Upper lobe of left lung (tissue), 6 donors: ENCODE data around the gene NIN. TPM values are rescaled to one million over a fixed set of nuclear protein-coding genes. Genes with fewer than 3 reads are reported as not detected.

Source experiments
- ATAC-seq, 2 donors: fragments of 200-7000 bp; cut with Tn5 transposase; one replicate each; pipeline ENCODE4 v1.9.1; 2022; ENCODE audit warnings: mild to moderate bottlenecking in 2 of 2, moderate library complexity in 2 of 2; ENCODE audit not compliant: low FRiP score in 2 of 2
- DNase-seq, 2 donors: peaks; one replicate each; pipeline ENCODE4 v3.0.0-alpha.2; 2019 to 2020
- H3K27ac ChIP-seq, 4 donors: fragments of 200-600 bp; sonication (generic); one replicate each; pipeline ENCODE4 v1.5.1; 2016 to 2019
- H3K27me3 ChIP-seq, 4 donors: fragments of 200-600 bp; sonication (generic); one replicate each; pipeline ENCODE4 v1.5.1; 2017 to 2019
- H3K36me3 ChIP-seq, 4 donors: fragments of 200-600 bp; sonication (generic); one replicate each; pipeline ENCODE4 v1.5.1; 2016 to 2019
- H3K4me1 ChIP-seq, 4 donors: fragments of 200-600 bp; sonication (generic); one replicate each; pipeline ENCODE4 v1.5.1; 2018 to 2019
- H3K4me3 ChIP-seq, 4 donors: fragments of 200-600 bp; sonication (generic); one replicate each; pipeline ENCODE4 v1.5.1; 2017 to 2019; ENCODE audit warnings: mild to moderate bottlenecking in 2 of 4, moderate library complexity in 1 of 4
- H3K9me3 ChIP-seq, 4 donors: fragments of 200-600 bp; sonication (generic); one replicate each; pipeline ENCODE4 v1.5.1; 2018 to 2019
- CTCF ChIP-seq, 6 experiments: fragments of 450-650 bp in 4 of 6; fragments of 200-600 bp in 2 of 6; sonication (generic) in 2 of 6; IDR thresholded peaks; one replicate each; pipeline ENCODE4 v1.5.1; 2016 to 2019; ENCODE audit warnings: antibody characterized with exemption in 6 of 6
- EP300 ChIP-seq, 4 donors: sonication (generic); formaldehyde crosslinking; IDR thresholded peaks; one replicate each; pipeline ENCODE4 v1.5.1; 2017; ENCODE audit warnings: antibody characterized with exemption in 4 of 4, control low read depth in 2 of 4
- POLR2A ChIP-seq, 4 donors: fragments of 450-650 bp; IDR thresholded peaks; one replicate each; pipeline ENCODE4 v1.5.1; 2016 to 2017; ENCODE audit warnings: antibody characterized with exemption in 4 of 4, mild to moderate bottlenecking in 2 of 4
- POLR2AphosphoS5 ChIP-seq, 2 donors: sonication (generic); formaldehyde crosslinking; IDR thresholded peaks; one replicate each; pipeline ENCODE4 v1.5.1; 2017; ENCODE audit warnings: antibody characterized with exemption in 2 of 2
- WGBS, 2 donors: methylation state at CpG; one replicate each; pipeline ENCODE4 v1.1.5; 2017 to 2018; 5-methylcytosine and 5-hydroxymethylcytosine counted together
- total RNA-seq, 6 donors: library from RNA; depleted of rRNA in 4 of 6; stranded (reverse); fragments of >200 nt in 4 of 6; gene quantifications; one replicate each; pipeline versions ENCODE4 v1.1.0 to v1.2.1, GENCODE V29; 2016 to 2021
- donor health status: DM: no; HTN: no; CAD: no; lungs with moderate emphysema.
- donor health status: DM: no; HTN: yes; CAD: no; lungs with severe emphysema.

NIN gene
- total RNA-seq, 6 donors from 2014 or later, result 24.8 to 50.3 (median 42.2) TPM

GRCh38 chr14:50839691-50840090 lies 8.7 kb upstream of the NIN start:
- WGBS, 2 donors, result 91% methylated on average over 5 of the region's 5 CpGs
- ATAC-seq, result no peak
- no peaks in the 10 kb centered on the region for H3K9me3 ChIP-seq
- H3K36me3 ChIP-seq, result no peaks in the 10 kb centered on the region
- no peaks in the 10 kb centered on the region for H3K27me3 ChIP-seq
- no peak overlapping the region for H3K27ac ChIP-seq
- DNase-seq, result no peak
- H3K4me1 ChIP-seq, result no peaks in the 10 kb centered on the region
- no peak overlapping the region for H3K4me3 ChIP-seq
- TF ChIP-seq CTCF (IDR thresholded peaks at IDR 0.05) (no peak), POLR2A (IDR thresholded peaks at IDR 0.05) (no peak), EP300 (IDR thresholded peaks at IDR 0.05) (no peak), POLR2AphosphoS5 (IDR thresholded peaks at IDR 0.05) (no peak)

DNA sequence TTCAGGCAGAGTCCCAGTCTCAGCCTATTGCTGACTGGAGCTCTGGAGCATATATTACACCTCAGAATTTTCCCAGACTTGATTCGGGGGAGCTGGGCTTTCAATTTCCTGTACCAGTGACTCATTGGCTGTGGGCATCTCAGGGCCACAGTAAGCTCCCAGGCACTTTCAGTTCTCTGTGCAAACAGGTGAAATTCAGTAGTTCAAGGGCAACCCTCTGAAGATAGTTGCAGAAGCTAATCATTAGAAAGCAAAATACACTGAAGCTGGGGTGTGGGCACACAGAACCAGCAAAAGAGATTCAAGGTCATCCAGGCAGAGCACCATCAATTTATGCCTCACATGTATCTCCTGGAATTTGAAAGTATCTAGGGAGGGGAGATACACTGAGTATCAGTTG lies 8.1 kb upstream of the NIN start:
- no peak for TF ChIP-seq CTCF (IDR thresholded peaks at IDR 0.05)
- no peak for TF ChIP-seq EP300 (IDR thresholded peaks at IDR 0.05)
- TF ChIP-seq POLR2AphosphoS5 (IDR thresholded peaks at IDR 0.05), result no peak
- no peak overlapping the region for H3K27ac ChIP-seq
- DNase-seq, result no peak
- H3K9me3 ChIP-seq, result no peaks in the 10 kb centered on the region
- WGBS, 2 donors, result 41 to 64% methylated on average over 1 of the region's 1 CpG
- H3K4me1 ChIP-seq, result no peaks in the 10 kb centered on the region
- no peak for ATAC-seq
- no peaks in the 10 kb centered on the region for H3K27me3 ChIP-seq
- H3K4me3 ChIP-seq, result no peak overlapping the region
- H3K36me3 ChIP-seq, result no peaks in the 10 kb centered on the region

GRCh38 chr14:50837850-50838470 lies 7.0 kb upstream of the NIN start:
- DNase-seq, result no peak
- WGBS, 2 donors, result 83 to 85% methylated on average over 2 of the region's 2 CpGs
- TF ChIP-seq POLR2A (IDR thresholded peaks at IDR 0.05) (no peak), EP300 (IDR thresholded peaks at IDR 0.05) (no peak), POLR2AphosphoS5 (IDR thresholded peaks at IDR 0.05) (no peak), CTCF (IDR thresholded peaks at IDR 0.05) (no peak)
- Histone ChIP-seq H3K27ac (no peak overlapping the region), H3K4me1 (no peaks in the 10 kb centered on the region), H3K4me3 (no peak overlapping the region), H3K9me3 (no peaks in the 10 kb centered on the region), H3K27me3 (no peaks in the 10 kb centered on the region), H3K36me3 (no peaks in the 10 kb centered on the region)
- no peak for ATAC-seq

GRCh38 chr14:50837271-50837670 lies 6.3 kb upstream of the NIN start:
- 90 to 95% methylated on average over 10 of the region's 10 CpGs for WGBS, 2 donors
- DNase-seq, result no peak
- TF ChIP-seq CTCF (IDR thresholded peaks at IDR 0.05), result no peak
- TF ChIP-seq POLR2AphosphoS5 (IDR thresholded peaks at IDR 0.05), result no peak
- TF ChIP-seq POLR2A (IDR thresholded peaks at IDR 0.05), result no peak
- no peak for TF ChIP-seq EP300 (IDR thresholded peaks at IDR 0.05)

GRCh38 chr14:50836515-50836914 lies 5.6 kb upstream of the NIN start:
- no peak for TF ChIP-seq POLR2A (IDR thresholded peaks at IDR 0.05)
- no peak for TF ChIP-seq CTCF (IDR thresholded peaks at IDR 0.05)
- TF ChIP-seq EP300 (IDR thresholded peaks at IDR 0.05), result no peak
- TF ChIP-seq POLR2AphosphoS5 (IDR thresholded peaks at IDR 0.05), result no peak
- Histone ChIP-seq H3K9me3 (no peaks in the 10 kb centered on the region), H3K4me1 (peaks cover 5 to 6% (median 6%) of the 10 kb centered on the region in 4 donors), H3K27ac (no peak overlapping the region), H3K4me3 (no peak overlapping the region), H3K27me3 (no peaks in the 10 kb centered on the region), H3K36me3 (no peaks in the 10 kb centered on the region)
- ATAC-seq (no peak), DNase-seq (no peak)
- 89 to 96% methylated on average over 5 of the region's 5 CpGs for WGBS, 2 donors

More at GRCh38 chr14:50837271-50837670, 6.3 kb upstream of the NIN start:
- Histone ChIP-seq H3K27me3 (no peaks in the 10 kb centered on the region), H3K9me3 (no peaks in the 10 kb centered on the region), H3K27ac (no peak overlapping the region), H3K36me3 (no peaks in the 10 kb centered on the region), H3K4me1 (no peaks in the 10 kb centered on the region), H3K4me3 (no peak overlapping the region)
- ATAC-seq, result no peak
